Glutamatergic neuron (in vitro differentiated cells): ENCODE data around the gene NTMT2. TPM values are rescaled to one million over a fixed set of nuclear protein-coding genes. Genes with fewer than 3 reads are reported as not detected.

Experiments used
- DNase-seq: peaks from one replicate; pipeline ENCODE4 v3.0.0; 2022
- H3K27ac Mint-ChIP-seq: one replicate; pipeline ENCODE4 v1.8.0; 2020; ENCODE audit warnings: mild to moderate bottlenecking, mixed read lengths, inconsistent platforms; ENCODE audit not compliant: unreplicated experiment
- H3K27me3 Mint-ChIP-seq: one replicate; pipeline ENCODE4 v1.8.0; 2020; ENCODE audit warnings: mild to moderate bottlenecking, moderate library complexity, mixed read lengths, inconsistent platforms; ENCODE audit not compliant: unreplicated experiment
- H3K36me3 Mint-ChIP-seq: one replicate; pipeline ENCODE4 v1.8.0; 2020; ENCODE audit warnings: mild to moderate bottlenecking, mixed read lengths, inconsistent platforms; ENCODE audit not compliant: unreplicated experiment
- H3K4me1 Mint-ChIP-seq: one replicate; pipeline ENCODE4 v1.8.0; 2020; ENCODE audit warnings: mild to moderate bottlenecking, low read depth, mixed read lengths, inconsistent platforms; ENCODE audit not compliant: unreplicated experiment
- H3K4me3 Mint-ChIP-seq: one replicate; pipeline ENCODE4 v1.8.0; 2020; ENCODE audit warnings: mild to moderate bottlenecking, mixed read lengths, inconsistent platforms; ENCODE audit not compliant: unreplicated experiment
- H3K9me3 Mint-ChIP-seq: one replicate; pipeline ENCODE4 v1.8.0; 2020; ENCODE audit warnings: mild to moderate bottlenecking, moderate library complexity, mixed read lengths, inconsistent platforms; ENCODE audit not compliant: unreplicated experiment
- total RNA-seq: library from RNA; stranded (reverse); fragmentation: NEBNext Ultra II Directional; extraction: Animal tissue kit (Norgen Biotek cat#: 25700); gene quantifications from one replicate; pipeline ENCODE4 v1.2.1, GENCODE V29; 2021; ENCODE audit not compliant: unreplicated experiment
- TF ChIP-seq, protein P1 (sequence below): fragments of 200-600 bp; sonication (generic); IDR thresholded peaks from one replicate; pipeline ENCODE4 v1.5.0; 2021; ENCODE audit not compliant: partially characterized antibody, unreplicated experiment

NTMT2 gene
- total RNA-seq, 1 donor from 2014 or later, result not detected

DNA sequence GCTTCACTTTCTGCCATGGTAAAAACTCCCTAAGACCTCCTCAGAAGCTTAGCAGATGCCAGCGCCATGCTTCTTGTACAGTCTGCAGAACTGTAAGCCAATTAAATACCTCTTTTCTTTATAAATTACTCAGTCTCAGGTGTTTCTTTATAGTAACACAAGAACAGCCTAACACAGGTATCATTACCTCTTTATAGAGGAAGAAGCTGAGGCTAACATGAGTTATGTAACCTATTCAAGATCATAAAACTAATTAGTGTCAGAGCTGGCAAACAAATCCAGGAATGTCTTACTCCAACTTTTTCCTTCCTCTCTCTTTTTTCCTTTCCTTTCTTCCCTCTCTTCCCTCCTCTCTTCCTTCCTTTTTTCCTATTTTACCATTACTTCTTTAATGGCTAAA lies 9.3 kb downstream of the NTMT2 start:
- Mint-ChIP-seq H3K27ac (no peak overlapping the region), H3K4me3 (no peak overlapping the region), H3K9me3 (peaks cover 1% of the 10 kb centered on the region), H3K36me3 (peaks cover 8% of the 10 kb centered on the region), H3K27me3 (peaks cover 2% of the 10 kb centered on the region), H3K4me1 (no peaks in the 10 kb centered on the region)
- TF ChIP-seq, protein P1, sequence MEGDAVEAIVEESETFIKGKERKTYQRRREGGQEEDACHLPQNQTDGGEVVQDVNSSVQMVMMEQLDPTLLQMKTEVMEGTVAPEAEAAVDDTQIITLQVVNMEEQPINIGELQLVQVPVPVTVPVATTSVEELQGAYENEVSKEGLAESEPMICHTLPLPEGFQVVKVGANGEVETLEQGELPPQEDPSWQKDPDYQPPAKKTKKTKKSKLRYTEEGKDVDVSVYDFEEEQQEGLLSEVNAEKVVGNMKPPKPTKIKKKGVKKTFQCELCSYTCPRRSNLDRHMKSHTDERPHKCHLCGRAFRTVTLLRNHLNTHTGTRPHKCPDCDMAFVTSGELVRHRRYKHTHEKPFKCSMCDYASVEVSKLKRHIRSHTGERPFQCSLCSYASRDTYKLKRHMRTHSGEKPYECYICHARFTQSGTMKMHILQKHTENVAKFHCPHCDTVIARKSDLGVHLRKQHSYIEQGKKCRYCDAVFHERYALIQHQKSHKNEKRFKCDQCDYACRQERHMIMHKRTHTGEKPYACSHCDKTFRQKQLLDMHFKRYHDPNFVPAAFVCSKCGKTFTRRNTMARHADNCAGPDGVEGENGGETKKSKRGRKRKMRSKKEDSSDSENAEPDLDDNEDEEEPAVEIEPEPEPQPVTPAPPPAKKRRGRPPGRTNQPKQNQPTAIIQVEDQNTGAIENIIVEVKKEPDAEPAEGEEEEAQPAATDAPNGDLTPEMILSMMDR, result no peak
- no peak for DNase-seq

DNA sequence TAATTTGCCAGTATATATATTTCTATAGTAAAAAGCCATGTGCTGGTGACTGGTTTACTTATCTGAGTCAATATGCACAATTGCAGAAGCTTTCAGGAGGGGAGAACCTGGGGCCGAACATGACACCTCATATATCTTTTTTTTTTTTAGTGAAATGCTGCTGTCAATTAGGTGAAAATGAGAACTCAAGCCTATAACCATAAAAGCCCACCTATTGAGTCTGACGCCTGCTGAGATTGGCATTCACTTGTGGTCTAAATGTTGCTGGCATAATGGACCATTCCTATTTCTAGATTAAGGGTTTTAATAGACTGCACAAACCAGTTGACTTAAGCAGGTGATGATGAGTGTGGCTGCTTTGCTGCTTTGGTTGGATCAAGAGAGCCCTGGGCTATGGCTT lies 10.8 kb downstream of the NTMT2 start:
- H3K4me1 Mint-ChIP-seq, result no peaks in the 10 kb centered on the region

DNA sequence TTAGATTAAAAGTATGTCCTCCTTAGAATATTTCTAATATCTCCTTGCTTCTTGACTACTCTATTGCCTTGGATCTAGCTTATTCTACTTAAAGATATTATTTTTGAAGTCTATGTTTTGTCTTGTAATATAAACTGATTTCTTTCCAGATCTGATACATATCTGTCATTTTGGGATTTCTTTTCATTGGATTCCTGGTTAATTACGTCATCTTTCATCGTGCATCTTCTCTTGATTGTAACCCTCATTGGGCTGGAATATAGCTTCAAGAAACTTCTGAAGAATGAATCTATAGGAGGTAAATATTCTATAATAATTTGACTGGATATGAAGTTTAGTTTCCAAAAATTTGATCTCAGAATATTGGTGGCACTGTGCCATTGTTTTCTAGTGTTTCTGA lies 12.1 kb downstream of the NTMT2 start:
- Mint-ChIP-seq H3K36me3 (peaks cover 8% of the 10 kb centered on the region), H3K27me3 (peaks cover 2% of the 10 kb centered on the region), H3K4me1 (no peaks in the 10 kb centered on the region), H3K9me3 (peaks cover 1% of the 10 kb centered on the region), H3K4me3 (no peak overlapping the region), H3K27ac (no peak overlapping the region)
- no peak for DNase-seq
- TF ChIP-seq, protein P1, result no peak

More for the DNA sequence above, 10.8 kb downstream of the NTMT2 start:
- Mint-ChIP-seq H3K36me3 (peaks cover 8% of the 10 kb centered on the region), H3K4me3 (no peak overlapping the region), H3K27me3 (peaks cover 2% of the 10 kb centered on the region), H3K9me3 (peaks cover 1% of the 10 kb centered on the region), H3K27ac (no peak overlapping the region)
- no peak for DNase-seq
- TF ChIP-seq, protein P1, result no peak

DNA sequence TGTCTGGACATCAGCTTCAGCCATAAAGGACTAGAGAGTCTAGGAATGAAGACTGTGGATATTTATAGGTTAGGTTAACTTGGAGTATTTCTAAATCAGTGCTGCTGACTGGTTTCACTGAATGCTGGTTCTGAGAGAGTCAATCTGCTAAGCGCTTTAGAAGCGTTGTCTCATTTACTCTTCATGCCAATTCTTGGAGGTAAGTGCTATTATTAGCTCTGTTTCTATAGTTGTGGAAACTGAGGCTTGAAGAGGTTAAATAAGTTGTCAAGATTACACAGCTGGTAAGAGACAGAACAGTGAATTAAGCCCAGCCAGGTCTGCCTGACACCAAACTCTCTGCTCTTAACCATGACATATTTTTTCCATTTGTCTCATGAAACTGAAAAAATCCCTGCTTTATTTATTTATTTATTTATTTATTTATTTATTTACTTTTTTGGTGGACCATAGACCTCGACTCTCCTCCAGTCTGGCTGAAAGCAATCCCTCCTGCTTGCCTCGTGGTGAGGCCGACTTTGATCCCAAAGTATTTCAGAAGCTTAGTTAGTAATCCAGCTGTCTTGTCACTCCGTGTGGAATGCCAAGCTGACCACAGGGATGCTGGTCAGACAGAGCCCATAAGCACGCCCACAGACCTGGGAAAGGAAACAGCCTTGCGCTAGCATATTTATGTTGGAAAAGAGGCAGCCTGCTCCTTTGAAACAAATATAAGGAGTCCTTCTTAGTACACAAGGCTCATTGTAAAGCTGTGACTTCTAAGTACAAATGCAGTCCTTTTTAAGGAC lies 16.9 kb downstream of the NTMT2 start:
- Mint-ChIP-seq H3K27me3 (no peaks in the 10 kb centered on the region), H3K9me3 (no peaks in the 10 kb centered on the region), H3K36me3 (no peaks in the 10 kb centered on the region), H3K4me1 (no peaks in the 10 kb centered on the region), H3K27ac (no peak overlapping the region), H3K4me3 (no peak overlapping the region)
- TF ChIP-seq, protein P1, result no peak
- DNase-seq, result no peak

DNA sequence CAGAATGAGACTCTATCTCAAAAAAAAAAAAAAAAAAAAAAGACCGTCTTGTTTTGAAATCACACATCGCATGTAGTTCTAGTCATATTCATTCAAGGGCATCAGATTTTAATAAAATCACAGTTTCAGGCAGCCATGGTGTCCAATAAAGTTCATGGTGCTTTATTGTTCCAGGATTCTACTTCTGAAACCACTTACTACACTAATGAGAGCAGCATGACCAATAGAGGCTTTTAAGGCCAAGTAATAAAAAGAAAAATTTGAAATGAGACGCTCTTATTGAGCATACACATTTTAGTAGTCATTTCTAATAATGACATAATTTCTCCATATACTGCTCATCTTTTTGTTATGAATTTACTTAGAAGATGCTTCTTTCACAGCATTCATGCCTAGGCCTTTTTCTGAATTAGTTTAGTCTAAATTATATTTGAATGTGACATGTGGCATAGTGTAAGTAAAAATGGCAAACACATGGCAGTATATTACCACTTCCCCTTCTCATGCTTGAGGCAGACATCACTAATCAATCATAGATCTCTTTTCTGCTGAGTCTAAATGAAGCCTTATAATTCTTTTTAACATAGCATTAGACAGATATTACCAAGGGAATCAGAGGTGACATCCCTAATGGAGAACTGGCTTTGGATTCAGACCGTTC lies 18.5 kb downstream of the NTMT2 start:
- DNase-seq, result no peak
- TF ChIP-seq, protein P1, result no peak
- H3K4me3 Mint-ChIP-seq, result no peak overlapping the region
- H3K36me3 Mint-ChIP-seq, result no peaks in the 10 kb centered on the region
- no peaks in the 10 kb centered on the region for H3K27me3 Mint-ChIP-seq
- no peak overlapping the region for H3K27ac Mint-ChIP-seq
- H3K9me3 Mint-ChIP-seq, result no peaks in the 10 kb centered on the region
- H3K4me1 Mint-ChIP-seq, result no peaks in the 10 kb centered on the region
